ENCODE measurements around the gene FRMD8.

DNA sequence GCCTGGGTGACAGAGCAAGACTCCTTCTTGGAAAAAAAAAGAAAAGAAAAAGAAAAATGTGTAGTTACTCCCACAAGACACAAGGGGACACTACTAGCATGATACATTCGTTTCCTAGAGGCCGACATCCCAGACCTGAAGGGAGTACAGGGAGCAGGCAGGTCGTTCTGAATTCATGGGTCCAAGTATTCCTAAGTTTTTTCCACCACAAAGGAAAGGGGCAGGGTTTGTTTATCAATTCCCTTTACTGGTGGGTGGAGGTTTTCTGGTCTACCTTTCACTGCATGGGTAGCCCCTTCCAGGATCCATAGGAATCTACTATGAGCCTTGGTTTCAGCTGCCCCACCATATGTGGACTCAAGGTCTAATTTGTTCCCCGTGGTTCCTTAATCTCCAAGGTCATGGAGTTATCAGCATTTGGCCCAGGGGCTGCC, 20.1 kb upstream of the FRMD8 start:
- TF ChIP-seq, protein P1, sequence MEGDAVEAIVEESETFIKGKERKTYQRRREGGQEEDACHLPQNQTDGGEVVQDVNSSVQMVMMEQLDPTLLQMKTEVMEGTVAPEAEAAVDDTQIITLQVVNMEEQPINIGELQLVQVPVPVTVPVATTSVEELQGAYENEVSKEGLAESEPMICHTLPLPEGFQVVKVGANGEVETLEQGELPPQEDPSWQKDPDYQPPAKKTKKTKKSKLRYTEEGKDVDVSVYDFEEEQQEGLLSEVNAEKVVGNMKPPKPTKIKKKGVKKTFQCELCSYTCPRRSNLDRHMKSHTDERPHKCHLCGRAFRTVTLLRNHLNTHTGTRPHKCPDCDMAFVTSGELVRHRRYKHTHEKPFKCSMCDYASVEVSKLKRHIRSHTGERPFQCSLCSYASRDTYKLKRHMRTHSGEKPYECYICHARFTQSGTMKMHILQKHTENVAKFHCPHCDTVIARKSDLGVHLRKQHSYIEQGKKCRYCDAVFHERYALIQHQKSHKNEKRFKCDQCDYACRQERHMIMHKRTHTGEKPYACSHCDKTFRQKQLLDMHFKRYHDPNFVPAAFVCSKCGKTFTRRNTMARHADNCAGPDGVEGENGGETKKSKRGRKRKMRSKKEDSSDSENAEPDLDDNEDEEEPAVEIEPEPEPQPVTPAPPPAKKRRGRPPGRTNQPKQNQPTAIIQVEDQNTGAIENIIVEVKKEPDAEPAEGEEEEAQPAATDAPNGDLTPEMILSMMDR (conservative IDR thresholded peaks at IDR 0.05; ENCODE audit: low read depth, low read length) = peak; percentile 72
- no peak for TF ChIP-seq EZH2 (IDR thresholded peaks at IDR 0.05; ENCODE audit: borderline replicate concordance, low read depth, low read length, poor library complexity, severe bottlenecking)

Measured in A673 (cell line).